Smooth muscle cell (in vitro differentiated cells): ENCODE measurements around the gene NCBP2L. TPM values are rescaled to one million over a fixed set of nuclear protein-coding genes. Genes with fewer than 3 reads are reported as not detected.

Experiments used
- DNase-seq: peaks from one replicate; lab custom pipeline; 2025; ENCODE audit not compliant: unreplicated experiment; lab: John Stamatoyannopoulos, UW
- H2AFZ ChIP-seq: fragments of 200-600 bp; sonication (generic); 2 replicates; pipeline ENCODE4 v1.6.0; 2016; ENCODE audit warnings: antibody characterized with exemption, low read depth, mild to moderate bottlenecking
- H3F3A ChIP-seq: fragments of 200-600 bp; sonication (generic); 2 replicates; pipeline ENCODE4 v1.6.0; 2017; ENCODE audit warnings: antibody characterized with exemption, low read depth
- H3K27ac ChIP-seq: fragments of 200-600 bp; sonication (generic); 2 replicates; pipeline ENCODE4 v1.5.1; 2016; ENCODE audit warnings: low read depth, mild to moderate bottlenecking
- H3K27me3 ChIP-seq: fragments of 200-600 bp; sonication (generic); 2 replicates; pipeline ENCODE4 v1.6.1; 2016; ENCODE audit warnings: low read depth, mild to moderate bottlenecking
- H3K36me3 ChIP-seq: fragments of 200-600 bp; sonication (generic); 2 replicates; pipeline ENCODE4 v1.5.1; 2016; ENCODE audit warnings: low read depth
- H3K4me1 ChIP-seq: fragments of 200-600 bp; sonication (generic); 2 replicates; pipeline ENCODE4 v1.5.1; 2016; ENCODE audit warnings: low read depth
- H3K4me2 ChIP-seq: fragments of 200-600 bp; sonication (generic); 2 replicates; pipeline ENCODE4 v1.6.0; 2016; ENCODE audit warnings: mild to moderate bottlenecking
- H3K4me3 ChIP-seq: fragments of 200-600 bp; sonication (generic); 2 replicates; pipeline ENCODE4 v1.5.1; 2016; ENCODE audit warnings: mild to moderate bottlenecking
- H3K79me2 ChIP-seq: fragments of 200-600 bp; sonication (generic); 2 replicates; pipeline ENCODE4 v1.6.0; 2016; ENCODE audit warnings: low read depth, mild to moderate bottlenecking
- H3K9ac ChIP-seq: fragments of 200-600 bp; sonication (generic); 2 replicates; pipeline ENCODE4 v1.6.0; 2016; ENCODE audit warnings: low read depth
- H3K9me3 ChIP-seq: fragments of 200-600 bp; sonication (generic); replicated peaks from 2 replicates; pipeline ENCODE4 v1.5.1; 2016; ENCODE audit warnings: low read depth
- H4K20me1 ChIP-seq: fragments of 200-600 bp; sonication (generic); 2 replicates; pipeline ENCODE4 v1.6.0; 2016; ENCODE audit warnings: low read depth
- CTCF ChIP-seq: fragments of 200-600 bp; sonication (generic); IDR thresholded peaks from 2 replicates; pipeline ENCODE4 v1.5.1; 2017; ENCODE audit warnings: borderline replicate concordance, mild to moderate bottlenecking, antibody characterized with exemption; ENCODE audit not compliant: insufficient read depth, poor library complexity, severe bottlenecking
- WGBS: methylation state at CpG from one replicate; pipeline ENCODE4 v1.1.7; 2016; ENCODE audit warnings: low lambda C conversion rate; 5-methylcytosine and 5-hydroxymethylcytosine counted together
- polyA plus RNA-seq: library from polyadenylated mRNA; unstranded; fragments of >200 nt; fragmentation: Nextera tagmentation; extraction: Ambion mirVana; gene quantifications from 2 replicates; pipeline ENCODE4 v1.2.1, GENCODE V29; 2016
- total RNA-seq: library from RNA; depleted of rRNA; stranded (reverse); fragments of >200 nt; gene quantifications from 2 replicates; pipeline ENCODE4 v1.2.3, GENCODE V29; 2014

The NCBP2L gene
- total and polyA plus RNA-seq, 2 experiments from 2014 or later, result not detected

- 63% methylated on average over 1 of the region's 1 CpG for WGBS
- Histone ChIP-seq H2AFZ (no peak overlapping the region), H3K4me1 (no peaks in the 10 kb centered on the region), H4K20me1 (peaks cover 37% of the 10 kb centered on the region), H3K27me3 (no peaks in the 10 kb centered on the region), H3K4me3 (no peak overlapping the region), H3K79me2 (peaks cover 17% of the 10 kb centered on the region), H3F3A (no peaks in the 10 kb centered on the region), H3K9ac (no peak overlapping the region), H3K9me3 (no peaks in the 10 kb centered on the region), H3K36me3 (no peaks in the 10 kb centered on the region), H3K27ac (no peak overlapping the region), H3K4me2 (no peak overlapping the region)
- no peak for DNase-seq
- TF ChIP-seq CTCF, result no peak
These were observed 52.3 kb downstream of the NCBP2L start for GRCh38 chrX:107829878-107830277.

GRCh38 chrX:107831071-107831730, 53.7 kb downstream of the NCBP2L start:
- no peak overlapping the region for H3K4me2 ChIP-seq

GRCh38 chrX:107834275-107835201, 57.0 kb downstream of the NCBP2L start:
- Histone ChIP-seq H3F3A (no peaks in the 10 kb centered on the region), H3K9me3 (no peaks in the 10 kb centered on the region), H3K27ac (no peak overlapping the region), H3K27me3 (no peaks in the 10 kb centered on the region), H3K79me2 (peaks cover 4% of the 10 kb centered on the region), H4K20me1 (peaks cover 47% of the 10 kb centered on the region), H2AFZ (no peak overlapping the region), H3K4me2 (no peak overlapping the region), H3K9ac (no peak overlapping the region), H3K4me3 (no peak overlapping the region), H3K36me3 (no peaks in the 10 kb centered on the region), H3K4me1 (no peaks in the 10 kb centered on the region)
- DNase-seq, result no peak
- TF ChIP-seq CTCF, result no peak
- 74% methylated on average over 3 of the region's 3 CpGs for WGBS

More at GRCh38 chrX:107831071-107831730, 53.7 kb downstream of the NCBP2L start:
- H3K27ac ChIP-seq, result no peak overlapping the region
- DNase-seq, result no peak
- H3F3A ChIP-seq, result no peaks in the 10 kb centered on the region
- H3K9me3 ChIP-seq, result no peaks in the 10 kb centered on the region
- no peaks in the 10 kb centered on the region for H3K36me3 ChIP-seq
- no peaks in the 10 kb centered on the region for H3K4me1 ChIP-seq
- no peak overlapping the region for H2AFZ ChIP-seq
- 84% methylated on average over 7 of the region's 7 CpGs for WGBS
- peaks cover 48% of the 10 kb centered on the region for H4K20me1 ChIP-seq
- H3K79me2 ChIP-seq, result peaks cover 17% of the 10 kb centered on the region
- no peak overlapping the region for H3K9ac ChIP-seq
- TF ChIP-seq CTCF, result no peak
- H3K4me3 ChIP-seq, result no peak overlapping the region
- H3K27me3 ChIP-seq, result no peaks in the 10 kb centered on the region
